ENCODE data around the gene LINC00237. TPM values are rescaled to one million over a fixed set of nuclear protein-coding genes. Genes with fewer than 3 reads are reported as not detected.

LINC00237 gene
- total and polyA plus RNA-seq, 3 donors from 2014 or later, result not detected

GRCh38 chr20:21101932-21102575 lies 4.1 kb downstream of the LINC00237 start:
- H3K4me3 ChIP-seq, result peak overlapping the region; percentile 33 to 40
- WGBS, 2 donors, result 2 to 4% methylated on average over 6 to 35 of the region's 35 CpGs

GRCh38 chr20:21101453-21101931 lies 4.7 kb downstream of the LINC00237 start:
- intact Hi-C loops (cut with DNase I; ENCODE audit: low total_unique reads), result no loop called here
- Histone ChIP-seq H3K36me3 (ENCODE audit: low read depth, missing control alignments) (no peaks in the 10 kb centered on the region), H3K27me3 (no peaks in the 10 kb centered on the region), H3K4me3 (peak overlapping the region; percentile 33 to 40), H3K4me1 (peaks cover 10% of the 10 kb centered on the region), H3K9me3 (no peaks in the 10 kb centered on the region), H3K27ac (no peak overlapping the region)
- no peak for DNase-seq
- no peak for TF ChIP-seq CTCF (IDR thresholded peaks at IDR 0.05)
- no peak for TF ChIP-seq POLR2A (IDR thresholded peaks at IDR 0.05)
- 4 to 10% methylated on average over 4 to 32 of the region's 35 CpGs for WGBS, 2 donors

More at GRCh38 chr20:21101932-21102575, 4.1 kb downstream of the LINC00237 start:
- intact Hi-C loops (cut with DNase I; ENCODE audit: low total_unique reads), result no loop called here
- Histone ChIP-seq H3K27ac (no peak overlapping the region), H3K36me3 (ENCODE audit: low read depth, missing control alignments) (no peaks in the 10 kb centered on the region), H3K27me3 (no peaks in the 10 kb centered on the region), H3K4me1 (peaks cover 10% of the 10 kb centered on the region), H3K9me3 (no peaks in the 10 kb centered on the region)
- TF ChIP-seq CTCF (IDR thresholded peaks at IDR 0.05), result no peak
- TF ChIP-seq POLR2A (IDR thresholded peaks at IDR 0.05), result no peak
- DNase-seq, result peak; percentile 38

GRCh38 chr20:21100578-21101452 lies 5.3 kb downstream of the LINC00237 start:
- Histone ChIP-seq H3K36me3 (ENCODE audit: low read depth, missing control alignments) (no peaks in the 10 kb centered on the region), H3K4me3 (peak overlapping the region; percentile 33 to 40), H3K27me3 (no peaks in the 10 kb centered on the region), H3K27ac (no peak overlapping the region), H3K4me1 (peaks cover 10% of the 10 kb centered on the region), H3K9me3 (no peaks in the 10 kb centered on the region)
- WGBS, 2 donors, result 3 to 7% methylated on average over 58 to 62 of the region's 64 CpGs
- TF ChIP-seq CTCF (IDR thresholded peaks at IDR 0.05) (no peak), POLR2A (IDR thresholded peaks at IDR 0.05) (no peak)
- intact Hi-C loops (cut with DNase I; ENCODE audit: low total_unique reads), result no loop called here
- DNase-seq, result no peak

- Histone ChIP-seq H3K4me1 (peaks cover 10% of the 10 kb centered on the region), H3K4me3 (peak overlapping the region; percentile 33 to 40), H3K9me3 (no peaks in the 10 kb centered on the region), H3K36me3 (ENCODE audit: low read depth, missing control alignments) (no peaks in the 10 kb centered on the region), H3K27me3 (no peaks in the 10 kb centered on the region), H3K27ac (no peak overlapping the region)
- intact Hi-C loops (cut with DNase I; ENCODE audit: low total_unique reads), result no loop called here
- TF ChIP-seq CTCF (IDR thresholded peaks at IDR 0.05), result no peak
- no peak for TF ChIP-seq POLR2A (IDR thresholded peaks at IDR 0.05)
- WGBS, 2 donors, result 4 to 5% methylated on average over 46 of the region's 46 CpGs
- DNase-seq, result peak; percentile 62
Observed at GRCh38 chr20:21099751-21100577, 6.2 kb downstream of the LINC00237 start.
